A549 treated with AZD9567 at 1 μM for 4 hours (cell line): ENCODE results near the gene CUL5. TPM values are rescaled to one million over a fixed set of nuclear protein-coding genes. Genes with fewer than 3 reads are reported as not detected.

Experiments used
- total RNA-seq: library from RNA; stranded (reverse); fragments of 200-300 nt; extraction: Qiagen RNA extraction; gene quantifications from 5 replicates; pipeline ENCODE4 v1.2.3, GENCODE V29; 2022; ENCODE audit not compliant: insufficient read depth

CUL5 gene
- 7.7 to 10.4 TPM (median 9.8 TPM) in 5 replicates for total RNA-seq

DNA sequence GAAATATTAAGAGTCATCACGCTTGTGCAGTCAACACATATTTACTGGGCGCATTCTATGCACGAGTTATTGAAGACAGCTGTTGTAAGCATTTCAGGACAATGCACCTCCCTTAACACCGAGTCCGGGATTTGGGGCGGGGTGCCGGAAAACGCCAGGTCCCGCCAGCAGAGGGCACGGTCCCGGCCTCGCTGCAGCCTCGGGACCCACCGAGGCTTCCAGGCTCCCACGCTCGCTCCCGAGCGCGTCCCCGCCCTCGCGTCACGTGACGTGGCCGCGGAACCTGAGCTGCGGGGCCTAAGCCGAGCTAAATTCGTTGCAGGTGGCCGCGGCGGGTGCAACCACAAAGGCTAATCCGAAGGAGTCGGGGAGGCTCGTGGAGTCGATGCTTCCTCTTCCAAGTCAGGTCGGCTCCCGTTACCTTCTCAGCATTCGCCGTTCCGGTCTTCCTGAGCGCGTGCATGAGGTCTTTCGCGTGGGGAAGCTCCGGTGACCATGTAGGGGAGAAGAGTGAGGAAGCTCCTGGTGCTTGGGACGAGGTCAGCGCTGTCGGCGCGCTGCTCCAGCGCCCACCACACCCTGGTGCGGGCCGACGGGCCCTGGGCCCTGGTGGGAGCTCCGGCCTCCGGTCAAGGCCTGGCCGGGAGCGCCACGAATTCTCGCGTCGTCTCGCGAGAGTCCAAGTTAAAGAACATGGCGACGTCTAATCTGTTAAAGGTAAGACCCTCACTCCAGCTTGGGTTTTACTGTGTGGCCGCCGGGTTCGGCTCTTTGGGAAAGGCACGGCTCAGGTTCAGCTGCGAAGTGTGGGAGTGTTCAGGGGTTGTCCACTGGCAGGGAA lies at the start of gene CUL5:
Gene CUL5, plus strand, starts transcription at position 243 of the 841 bp plus-strand sequence. Its CDS starts 451 bp downstream, at position 694.

DNA sequence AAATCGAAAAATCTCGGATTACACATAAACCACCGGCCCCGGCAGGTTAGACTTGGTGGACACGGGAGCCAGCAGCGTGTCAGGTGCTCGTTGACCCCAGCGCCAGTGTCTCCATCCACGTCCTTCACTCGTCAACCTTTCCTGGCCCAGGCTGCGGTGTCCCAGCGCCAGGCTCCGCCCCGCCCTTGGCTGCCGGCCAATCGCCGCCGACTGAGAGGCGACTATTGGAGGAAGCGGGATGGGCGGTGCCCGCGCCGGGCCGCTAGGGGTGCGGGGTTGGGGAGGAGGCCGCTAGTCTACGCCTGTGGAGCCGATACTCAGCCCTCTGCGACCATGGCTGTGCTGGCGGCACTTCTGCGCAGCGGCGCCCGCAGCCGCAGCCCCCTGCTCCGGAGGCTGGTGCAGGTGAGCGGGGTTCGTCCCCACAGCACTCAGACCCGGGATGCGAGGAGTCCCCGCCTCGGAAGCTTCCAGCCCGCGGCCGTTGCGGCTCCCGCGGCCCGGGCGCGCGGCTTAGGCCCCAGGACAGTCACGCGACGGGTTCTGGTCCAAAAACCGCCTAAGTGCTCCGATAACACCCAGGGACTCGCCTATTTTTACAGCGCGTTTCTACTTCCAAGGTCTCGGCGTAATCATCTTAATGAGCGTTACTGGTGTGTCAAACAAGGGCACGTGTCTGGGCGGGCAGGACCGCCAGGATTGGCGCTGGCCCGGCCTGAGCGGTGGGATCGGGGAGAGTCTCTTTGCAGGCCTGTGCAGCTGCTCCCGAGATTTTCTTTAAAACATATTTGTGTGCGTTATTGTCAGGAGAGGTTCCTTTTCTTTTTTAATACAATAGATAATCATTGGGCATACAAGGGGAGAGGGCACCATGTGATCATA lies 112.8 kb downstream of the CUL5 start, which contains the start of gene ACAT1:
Gene ACAT1, plus strand, starts transcription at position 294 of the 882 bp plus-strand sequence. Its CDS starts 40 bp downstream, at position 334.

Other genes with a start within 250 kb of the CUL5 start
- 36.4 to 62.6 TPM (median 37.0 TPM) in 5 replicates for gene SLC35F2, start 150.1 kb upstream of the CUL5 start, total RNA-seq
- gene RAB39A, start 80.5 kb upstream of the CUL5 start, total RNA-seq: 0.33 to 0.64 TPM (median 0.48 TPM) in 4 of 5 replicates, not detected in the other
- gene ACAT1, start 112.7 kb downstream of the CUL5 start, total RNA-seq: 53.8 to 65.9 TPM (median 65.6 TPM) in 5 replicates
- 4.0 to 6.5 TPM (median 4.8 TPM) in 5 replicates for gene NPAT, start 213.7 kb downstream of the CUL5 start, total RNA-seq
- 6.9 to 24.1 TPM (median 8.9 TPM) in 5 replicates for gene ATM, start 214.2 kb downstream of the CUL5 start, total RNA-seq